CD4-positive, alpha-beta T cell (primary cell): ENCODE results near the gene INPP5A. TPM values are rescaled to one million over a fixed set of nuclear protein-coding genes. Genes with fewer than 3 reads are reported as not detected.

Experiments used
- ATAC-seq: fragments of 200-7000 bp; cut with Tn5 transposase; one replicate; pipeline ENCODE4 v1.10.0; 2022; ENCODE audit warnings: mild to moderate bottlenecking; ENCODE audit not compliant: poor library complexity
- CTCF ChIA-PET: fragments of 350-600 bp; sonication (Branson Sonifier 250); formaldehyde crosslinking; loops from one replicate; lab custom pipeline; 2021; ENCODE audit warnings: antibody characterized with exemption, inconsistent platforms; lab: Charles Lee
- POLR2A ChIA-PET: fragments of 350-600 bp; sonication (Branson Sonifier 250); formaldehyde crosslinking; loops from one replicate; lab custom pipeline; 2021; ENCODE audit warnings: antibody characterized with exemption, inconsistent platforms; lab: Charles Lee
- DNase-seq, 14 experiments: peaks; one replicate each; pipeline ENCODE4 v3.0.0-alpha.2; 2013 to 2020; ENCODE audit warnings: mixed read lengths in 2 of 14
- H3K27ac ChIP-seq, 2 donors: one replicate each; pipeline versions ENCODE4 v1.5.1 to v1.7.0; 2013; ENCODE audit warnings: low read length in 2 of 2, low read depth in 1 of 2, mild to moderate bottlenecking in 1 of 2
- H3K27me3 ChIP-seq, 2 experiments: 1 replicate in 1 of 2; 2 replicates in 1 of 2; pipeline versions ENCODE4 v1.6.1 to v1.7.0; 2013; ENCODE audit warnings: low read length in 2 of 2, control low read depth in 1 of 2, mild to moderate bottlenecking in 1 of 2, moderate library complexity in 1 of 2; ENCODE audit not compliant: insufficient read depth in 2 of 2, control insufficient read depth in 1 of 2
- H3K36me3 ChIP-seq: one replicate; pipeline ENCODE4 v1.6.1; 2013; ENCODE audit warnings: low read length, control low read depth; ENCODE audit not compliant: insufficient read depth
- H3K4me1 ChIP-seq: one replicate; pipeline ENCODE4 v1.6.1; 2013; ENCODE audit warnings: low read length, control low read depth; ENCODE audit not compliant: insufficient read depth
- H3K4me3 ChIP-seq: one replicate; pipeline ENCODE4 v1.5.1; 2013; ENCODE audit warnings: mild to moderate bottlenecking, low read length, moderate library complexity
- H3K9me3 ChIP-seq, 2 experiments: 1 replicate in 1 of 2; 2 replicates in 1 of 2; pipeline versions ENCODE4 v1.6.1 to v1.7.0; 2013; ENCODE audit warnings: low read length in 2 of 2, mild to moderate bottlenecking in 2 of 2, control low read depth in 1 of 2, moderate library complexity in 1 of 2; ENCODE audit not compliant: control insufficient read depth in 1 of 2, insufficient read depth in 1 of 2
- H3K27ac Mint-ChIP-seq: one replicate; pipeline ENCODE4 v1.8.0; 2020; ENCODE audit warnings: mixed read lengths
- H3K27me3 Mint-ChIP-seq: one replicate; pipeline ENCODE4 v1.8.0; 2021; ENCODE audit warnings: mixed read lengths
- H3K36me3 Mint-ChIP-seq: one replicate; pipeline ENCODE4 v1.8.0; 2021; ENCODE audit warnings: low read depth, mixed read lengths
- H3K4me1 Mint-ChIP-seq: one replicate; pipeline ENCODE4 v1.8.0; 2021; ENCODE audit warnings: low read depth, mixed read lengths
- H3K4me3 Mint-ChIP-seq: one replicate; pipeline ENCODE4 v1.8.0; 2020; ENCODE audit warnings: mild to moderate bottlenecking, mixed read lengths
- H3K9me3 Mint-ChIP-seq: one replicate; pipeline ENCODE4 v1.8.0; 2020; ENCODE audit warnings: mixed read lengths
- intact Hi-C, 2 experiments: fragments of 100-400 bp; cut with DNase I in 1 of 2; cut with micrococcal nuclease in 1 of 2; formaldehyde crosslinking; loops; one replicate each; pipeline versions ENCODE4 v1.15.1 to v1.9.0; 2023 to 2025; cut with DNase I, micrococcal nuclease
- total RNA-seq, 174 experiments: library from RNA in 2 of 174; stranded (reverse) in 2 of 174; gene quantifications; one replicate each; pipeline ENCODE4 v1.2.3 and lab custom pipeline; 2021 to 2026
- TF ChIP-seq, protein P1 (sequence below): fragments of 200-600 bp; IDR thresholded peaks from one replicate; pipeline ENCODE4 v1.8.0; 2022; ENCODE audit warnings: antibody characterized with exemption, mild to moderate bottlenecking

The INPP5A gene
- total RNA-seq, 2 experiments from 2014 or later = 22.0 to 24.8 TPM

DNA sequence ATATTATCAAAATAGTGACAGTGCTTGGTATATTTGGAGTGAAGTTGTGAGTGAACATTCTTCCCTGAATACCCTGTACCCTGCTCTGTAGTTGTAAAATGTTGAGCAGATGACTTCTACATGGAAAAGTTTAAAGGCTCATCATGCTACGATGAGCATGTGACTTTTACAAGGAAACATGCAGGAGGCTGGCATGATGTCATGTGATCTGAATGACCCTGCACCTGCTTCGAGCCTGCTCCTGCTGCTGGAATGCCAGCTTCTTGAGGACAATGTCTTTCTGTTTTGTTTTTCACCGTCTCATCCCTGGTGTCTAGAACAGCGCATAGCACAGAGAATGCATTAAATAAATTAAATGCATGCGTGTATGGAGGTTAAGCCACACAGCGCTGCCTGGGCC lies 5.4 kb upstream of the INPP5A start:
- Histone ChIP-seq H3K36me3 (no peaks in the 10 kb centered on the region), H3K4me1 (peaks cover 14% of the 10 kb centered on the region), H3K9me3 (peaks cover 17 to 19% of the 10 kb centered on the region in 2 experiments), H3K27me3 (peaks cover 0 to 3% of the 10 kb centered on the region in 2 experiments), H3K4me3 (no peak overlapping the region), H3K27ac (no peak overlapping the region)
- intact Hi-C loops = loop anchor here in 1 of 2 experiments (10.0 kb wide), 1 partner anchor 137 kb away; the partner anchor contains the start of gene PWWP2B
- H3K4me1 Mint-ChIP-seq = peaks cover 7% of the 10 kb centered on the region
- DNase-seq (no peak), ATAC-seq (no peak)
- no peak overlapping the region for H3K4me3 Mint-ChIP-seq
- TF ChIP-seq, protein P1, sequence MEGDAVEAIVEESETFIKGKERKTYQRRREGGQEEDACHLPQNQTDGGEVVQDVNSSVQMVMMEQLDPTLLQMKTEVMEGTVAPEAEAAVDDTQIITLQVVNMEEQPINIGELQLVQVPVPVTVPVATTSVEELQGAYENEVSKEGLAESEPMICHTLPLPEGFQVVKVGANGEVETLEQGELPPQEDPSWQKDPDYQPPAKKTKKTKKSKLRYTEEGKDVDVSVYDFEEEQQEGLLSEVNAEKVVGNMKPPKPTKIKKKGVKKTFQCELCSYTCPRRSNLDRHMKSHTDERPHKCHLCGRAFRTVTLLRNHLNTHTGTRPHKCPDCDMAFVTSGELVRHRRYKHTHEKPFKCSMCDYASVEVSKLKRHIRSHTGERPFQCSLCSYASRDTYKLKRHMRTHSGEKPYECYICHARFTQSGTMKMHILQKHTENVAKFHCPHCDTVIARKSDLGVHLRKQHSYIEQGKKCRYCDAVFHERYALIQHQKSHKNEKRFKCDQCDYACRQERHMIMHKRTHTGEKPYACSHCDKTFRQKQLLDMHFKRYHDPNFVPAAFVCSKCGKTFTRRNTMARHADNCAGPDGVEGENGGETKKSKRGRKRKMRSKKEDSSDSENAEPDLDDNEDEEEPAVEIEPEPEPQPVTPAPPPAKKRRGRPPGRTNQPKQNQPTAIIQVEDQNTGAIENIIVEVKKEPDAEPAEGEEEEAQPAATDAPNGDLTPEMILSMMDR = no peak
- no peak overlapping the region for H3K27ac Mint-ChIP-seq
- ChIA-PET CTCF (no interaction called here), POLR2A (no interaction called here)
- peaks cover 3% of the 10 kb centered on the region for H3K9me3 Mint-ChIP-seq
- H3K27me3 Mint-ChIP-seq = peaks cover 23% of the 10 kb centered on the region
- peaks cover 5% of the 10 kb centered on the region for H3K36me3 Mint-ChIP-seq

- no peak for DNase-seq
- Mint-ChIP-seq H3K36me3 (peaks cover 5% of the 10 kb centered on the region), H3K4me3 (no peak overlapping the region), H3K4me1 (peaks cover 7% of the 10 kb centered on the region), H3K27ac (no peak overlapping the region), H3K9me3 (peaks cover 3% of the 10 kb centered on the region), H3K27me3 (peaks cover 18% of the 10 kb centered on the region)
- intact Hi-C loops = loop anchor here in 1 of 2 experiments (10.0 kb wide), 1 partner anchor 138 kb away; the partner anchor contains the start of gene PWWP2B
- H3K36me3 ChIP-seq = no peaks in the 10 kb centered on the region
- TF ChIP-seq, protein P1 = no peak
- H3K4me1 ChIP-seq = peaks cover 14% of the 10 kb centered on the region
- peaks cover 13 to 17% of the 10 kb centered on the region in 2 experiments for H3K9me3 ChIP-seq
- no peak overlapping the region for H3K4me3 ChIP-seq
- H3K27me3 ChIP-seq = peaks cover 0 to 3% of the 10 kb centered on the region in 2 experiments
- no peak for ATAC-seq
- ChIA-PET POLR2A (no interaction called here), CTCF (no interaction called here)
- no peak overlapping the region for H3K27ac ChIP-seq
These were observed 4.6 kb upstream of the INPP5A start for GRCh38 chr10:132532749-132533560.

DNA sequence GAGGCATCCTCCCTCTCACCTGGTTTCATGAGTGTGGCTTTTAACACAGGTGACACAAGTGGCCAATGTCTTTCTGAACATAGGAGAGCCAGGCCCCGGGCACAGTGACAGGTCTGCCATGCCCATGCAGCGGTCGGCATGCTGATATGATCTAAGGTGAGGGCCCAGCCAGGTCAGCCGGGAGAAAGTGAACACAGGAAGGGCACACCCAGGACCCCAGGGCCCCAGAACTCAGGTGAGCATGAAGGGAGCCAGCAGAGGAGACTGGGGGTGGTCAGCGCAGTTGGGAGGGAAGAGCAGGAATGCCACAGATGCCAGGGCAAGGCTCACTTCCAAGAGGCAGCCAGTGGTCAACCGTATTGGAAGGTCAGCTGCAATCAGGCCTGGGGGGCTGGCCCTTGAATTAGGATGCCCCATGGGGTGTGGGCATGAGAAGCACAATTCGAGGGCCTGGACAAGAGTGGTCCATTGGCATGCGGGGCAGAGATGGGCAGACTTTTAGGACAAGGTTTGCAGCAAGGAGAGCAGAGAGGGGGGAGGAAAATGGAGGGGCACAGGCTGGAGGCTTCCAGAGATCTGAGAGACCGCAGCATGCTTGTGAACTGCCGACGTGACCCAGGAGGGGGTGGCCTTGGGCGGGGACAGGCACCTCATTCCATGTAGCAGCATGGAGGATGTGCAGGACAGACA lies 3.9 kb upstream of the INPP5A start:
- Mint-ChIP-seq H3K4me1 (peaks cover 12% of the 10 kb centered on the region), H3K36me3 (peaks cover 5% of the 10 kb centered on the region), H3K27ac (no peak overlapping the region), H3K27me3 (peaks cover 13% of the 10 kb centered on the region), H3K4me3 (peak overlapping the region; percentile 25), H3K9me3 (peaks cover 3% of the 10 kb centered on the region)
- H3K4me3 ChIP-seq = no peak overlapping the region
- TF ChIP-seq, protein P1 = no peak
- H3K4me1 ChIP-seq = peaks cover 22% of the 10 kb centered on the region
- peaks cover 0 to 3% of the 10 kb centered on the region in 2 experiments for H3K27me3 ChIP-seq
- peaks cover 9 to 17% of the 10 kb centered on the region in 2 experiments for H3K9me3 ChIP-seq
- no peaks in the 10 kb centered on the region for H3K36me3 ChIP-seq
- ATAC-seq (no peak), DNase-seq (peak in 1 of 14 experiments; percentile 1)
- ChIA-PET POLR2A (no interaction called here), CTCF (no interaction called here)
- H3K27ac ChIP-seq = no peak overlapping the region
- intact Hi-C loops = loop anchor here (2.0 to 10.0 kb wide), 2 partner anchors 75 to 139 kb away; partner anchors contain the start of gene PWWP2B (in 1 of the 2)
